GM18505 (cell line): ENCODE measurements around the gene TBX4.

Experiments used
- ATAC-seq: cut with Tn5 transposase; IDR thresholded peaks from one replicate; pipeline ENCODE4 v1.9.1; 2021; ENCODE audit not compliant: unreplicated experiment
- POLR2A ChIP-seq: IDR thresholded peaks from 4 replicates; pipeline ENCODE4 v1.6.1; 2011; ENCODE audit warnings: borderline replicate concordance; ENCODE audit not compliant: insufficient read depth, insufficient read length; ENCODE audit errors: extremely low read depth

The TBX4 gene

DNA sequence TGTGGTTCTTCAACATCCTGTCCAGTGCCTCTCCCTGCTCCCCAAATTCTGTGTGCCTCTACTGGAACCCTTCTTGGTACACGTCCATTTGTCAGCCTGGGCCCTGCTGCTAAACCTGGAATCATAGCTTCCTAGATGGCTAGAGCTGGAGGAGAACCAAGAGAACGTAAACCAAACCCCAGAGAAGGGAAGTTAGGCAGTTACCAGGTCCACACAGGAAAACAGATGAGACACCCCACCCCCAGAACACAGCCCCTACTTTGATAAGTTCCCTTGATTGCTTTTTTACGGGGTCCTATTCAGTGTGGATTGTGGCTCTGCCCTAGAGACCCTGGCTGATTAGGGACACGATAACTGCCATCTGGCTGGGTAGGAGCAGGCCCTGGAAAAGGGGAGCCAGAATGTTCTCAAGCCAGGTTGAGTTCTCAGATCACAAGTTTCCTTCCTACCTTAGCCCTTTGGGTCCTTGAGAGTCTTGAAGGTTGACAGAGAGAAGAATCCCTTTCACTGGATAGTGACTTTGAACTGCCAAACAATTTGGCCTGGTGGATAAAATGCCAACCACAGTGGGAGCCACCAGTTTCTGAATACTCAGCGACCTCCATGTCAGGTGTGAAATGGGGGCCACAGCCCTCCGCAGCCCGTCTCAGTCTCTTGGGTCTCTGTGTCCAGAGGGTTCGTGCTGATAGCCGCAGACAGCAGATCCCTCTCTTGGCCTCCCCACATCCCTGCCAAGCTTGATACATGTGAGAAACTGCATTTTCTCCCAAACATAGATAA is 7.9 kb downstream of the TBX4 start:
- no peak for TF ChIP-seq POLR2A
- no peak for ATAC-seq

DNA sequence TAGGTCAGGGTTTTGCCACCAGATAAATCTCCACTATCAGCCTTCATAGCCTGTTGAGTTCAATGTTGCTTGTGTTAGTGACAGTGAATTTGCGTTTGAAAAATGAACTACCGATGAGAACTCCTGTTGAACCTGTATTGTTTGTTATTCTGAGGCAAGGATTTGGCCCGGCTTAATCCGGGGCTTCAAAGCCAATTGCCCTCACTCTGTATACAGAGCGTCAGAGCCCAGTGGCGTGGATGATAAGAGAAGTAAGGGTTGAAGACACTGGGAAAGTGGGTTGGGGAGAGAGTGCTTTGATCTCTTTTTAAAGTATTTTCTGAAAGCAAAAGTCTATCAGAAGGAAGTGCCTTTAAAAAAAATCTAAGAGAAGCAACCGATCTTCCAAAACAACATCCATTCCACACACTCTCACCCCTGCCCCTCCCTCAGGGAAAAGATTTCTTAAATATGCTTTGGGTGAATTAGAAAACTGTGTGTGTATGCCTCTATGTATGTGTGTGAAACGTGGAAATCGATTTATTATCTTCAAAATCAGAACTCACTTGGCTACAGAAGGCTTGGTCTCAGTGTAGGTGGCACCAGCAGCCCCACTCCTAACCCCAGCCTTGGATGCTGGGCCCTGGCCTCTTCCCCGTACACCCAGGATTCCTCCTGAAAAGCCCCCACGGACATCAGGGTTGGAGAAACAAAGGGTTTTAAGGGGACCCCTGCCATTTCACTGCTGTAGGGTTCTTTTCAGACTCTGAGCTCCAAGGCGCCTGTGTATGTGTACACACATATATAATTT is 8.8 kb downstream of the TBX4 start:
- no peak for ATAC-seq
- no peak for TF ChIP-seq POLR2A

DNA sequence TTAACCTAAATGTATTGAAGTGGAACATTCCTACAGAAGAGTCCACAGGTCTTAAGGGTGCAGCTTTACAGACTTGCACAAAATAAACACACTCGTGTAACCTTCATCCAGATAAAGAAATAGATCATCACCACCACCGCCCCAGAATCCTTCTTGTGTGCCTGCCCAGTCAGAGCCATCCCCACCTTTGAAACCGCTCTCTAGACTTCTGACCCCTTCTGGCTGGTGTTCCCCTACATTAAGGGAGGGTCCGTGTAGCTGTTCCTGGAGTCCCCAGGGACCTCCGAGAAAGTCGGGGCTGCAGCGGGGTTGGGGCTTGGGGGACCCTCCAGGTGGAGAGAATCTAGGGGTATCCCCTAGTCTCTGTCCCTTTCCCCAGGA is 9.4 kb downstream of the TBX4 start:
- no peak for ATAC-seq
- no peak for TF ChIP-seq POLR2A

DNA sequence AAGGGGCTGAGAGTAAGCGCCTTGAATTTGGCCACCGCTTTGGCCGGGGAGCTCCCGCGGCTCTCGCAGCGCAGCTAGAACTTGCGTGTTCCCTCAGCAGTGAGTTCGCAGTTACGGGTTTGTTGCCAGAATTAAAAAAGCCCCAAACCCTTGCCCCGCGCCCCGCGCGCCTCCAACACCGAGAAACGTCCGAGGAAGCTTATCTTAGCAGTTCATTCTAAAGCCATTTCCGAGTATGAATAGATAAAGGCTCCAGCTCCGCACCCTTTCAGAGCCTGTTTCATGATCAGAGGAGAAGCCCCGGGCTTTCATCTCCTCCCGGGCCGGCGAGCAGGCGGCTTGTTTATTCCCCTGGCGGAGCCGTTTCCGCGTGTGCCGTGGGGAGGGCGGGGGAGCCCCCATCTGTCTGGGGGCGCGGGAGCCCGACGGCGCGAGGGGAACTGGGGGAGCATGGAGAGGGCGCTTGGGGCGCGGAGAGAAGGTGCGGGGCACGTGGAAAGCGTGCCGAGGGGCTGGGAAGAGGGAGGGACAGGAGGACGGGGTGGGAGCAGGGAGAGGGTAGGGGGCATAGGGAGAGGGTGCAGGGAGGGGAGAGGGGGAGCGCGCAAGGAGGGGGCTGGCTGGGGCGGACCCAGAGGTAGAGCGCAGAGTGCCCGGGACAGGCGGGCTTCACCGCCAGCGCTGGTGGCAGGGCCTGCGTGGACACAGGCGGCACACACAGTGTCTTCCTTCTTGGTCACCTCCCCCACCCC is 9.9 kb downstream of the TBX4 start:
- no peak for TF ChIP-seq POLR2A
- ATAC-seq = no peak

DNA sequence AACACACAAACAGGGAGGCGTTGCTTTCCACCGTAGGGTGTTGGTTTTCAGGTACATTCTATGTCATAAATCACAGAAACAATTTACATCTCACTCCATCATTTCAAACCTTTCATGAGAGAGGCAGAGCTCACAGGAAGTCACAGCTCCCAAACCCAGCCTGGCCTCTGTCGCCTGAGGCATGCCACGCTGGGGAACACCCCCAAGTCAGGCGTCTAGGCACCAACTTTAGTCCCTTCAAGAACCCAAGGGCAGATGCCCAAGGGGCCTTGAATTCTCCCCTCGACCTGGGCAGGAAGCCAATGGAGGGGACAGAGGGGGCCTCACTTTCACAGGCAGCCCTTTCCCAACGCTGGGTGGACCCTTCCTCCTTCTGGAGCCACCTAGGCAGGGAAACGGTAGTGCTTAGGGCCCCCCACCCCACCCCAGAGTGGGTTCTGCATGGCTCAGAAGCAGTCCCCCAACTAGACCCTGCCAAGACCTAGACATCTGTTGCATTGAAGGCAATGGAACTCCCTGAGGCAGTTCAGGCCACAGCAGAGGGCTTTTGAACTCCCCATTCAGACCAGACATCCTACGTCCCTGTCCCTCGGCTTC is 10.6 kb downstream of the TBX4 start:
- ATAC-seq = no peak
- TF ChIP-seq POLR2A = no peak

DNA sequence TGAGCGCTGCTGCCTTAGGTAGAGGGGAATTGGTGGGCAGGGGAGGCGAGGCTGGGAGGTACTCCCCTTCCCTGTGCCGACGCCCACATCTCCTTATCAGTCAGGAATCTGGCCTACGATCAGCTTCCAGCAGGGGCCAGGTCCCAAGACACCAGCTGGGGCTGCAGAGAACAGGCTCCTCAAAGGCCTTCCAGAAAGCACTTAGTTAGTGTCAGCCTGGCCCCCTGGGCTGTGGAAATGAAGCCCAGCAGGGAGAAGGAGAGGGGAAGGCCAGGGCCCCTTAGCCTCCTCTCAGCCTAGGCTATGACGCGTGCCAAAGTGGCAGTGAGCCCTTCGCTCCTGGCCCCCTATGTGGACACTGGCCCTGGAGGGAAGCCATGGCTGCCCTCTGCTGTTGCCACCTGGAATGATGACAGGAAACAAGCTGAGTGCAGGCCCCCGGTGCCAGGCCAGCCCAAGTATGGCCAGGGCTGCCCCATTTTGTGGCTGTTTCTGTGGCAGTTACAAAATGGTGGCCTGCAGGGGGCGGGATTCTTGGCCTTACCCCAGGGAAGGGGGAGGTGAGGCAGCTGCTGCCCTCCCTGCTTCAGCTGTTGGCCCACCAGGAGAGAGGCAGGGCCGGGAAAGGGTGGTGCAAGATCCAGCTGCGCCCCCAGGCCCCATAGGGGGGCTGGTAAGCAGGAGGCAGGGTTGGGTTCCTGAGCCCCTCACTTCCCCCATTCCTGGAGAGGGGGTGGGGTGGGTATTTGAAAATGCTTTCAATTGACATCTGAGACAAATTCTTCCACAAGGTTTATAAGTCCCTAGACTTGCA is 11.3 kb downstream of the TBX4 start:
- ATAC-seq = no peak
- no peak for TF ChIP-seq POLR2A

DNA sequence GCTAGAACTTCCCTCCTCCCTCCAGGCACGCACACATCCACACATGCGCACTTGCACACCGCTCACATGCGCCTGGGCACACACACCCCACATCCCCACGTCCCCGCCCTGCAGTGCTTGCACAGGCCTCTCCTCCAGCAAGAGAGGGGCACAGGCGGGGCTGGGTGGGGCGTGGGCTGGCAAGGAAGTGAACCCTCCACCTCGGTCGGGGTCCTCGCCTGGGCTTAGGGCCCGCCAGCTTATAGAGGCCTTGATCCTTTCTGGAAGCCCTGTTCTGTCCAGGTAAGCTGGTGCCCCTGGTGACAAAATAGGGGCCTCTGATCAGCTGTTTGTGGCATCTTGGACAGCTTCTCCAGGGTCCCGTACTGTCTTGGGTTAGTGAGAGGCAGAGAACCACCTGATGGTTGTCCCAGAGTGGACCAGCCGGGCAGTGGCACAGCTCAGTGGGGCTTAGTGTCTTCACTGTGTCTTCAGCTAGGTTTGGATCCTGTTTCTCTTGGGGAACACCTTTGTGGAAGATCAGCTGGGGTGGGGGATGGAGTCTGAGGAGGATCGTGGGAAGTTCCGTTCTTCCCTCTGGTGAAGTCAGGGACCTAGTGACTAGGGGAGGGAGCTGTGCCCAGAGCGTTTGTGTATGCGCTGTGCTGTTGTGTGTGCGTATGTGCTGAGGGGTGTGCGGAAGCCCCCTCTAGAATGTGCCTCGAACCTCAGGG is 12.1 kb downstream of the TBX4 start:
- no peak for TF ChIP-seq POLR2A
- no peak for ATAC-seq

DNA sequence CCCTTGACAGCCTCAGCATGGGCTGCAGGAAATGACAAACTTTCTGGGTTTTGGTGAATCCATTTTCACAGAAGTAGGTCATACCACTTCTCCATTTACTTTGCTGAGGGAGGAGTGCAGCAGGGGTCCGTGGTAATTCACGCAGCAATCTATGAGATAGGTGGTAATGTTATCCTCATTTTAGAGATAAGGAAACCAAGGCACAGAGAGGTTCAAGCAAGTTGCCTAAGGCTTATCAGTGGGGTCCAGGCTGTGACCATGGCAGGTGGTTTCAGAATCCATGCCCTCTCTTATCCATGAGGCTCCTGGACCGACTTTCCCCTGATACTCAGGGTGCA is 12.6 kb downstream of the TBX4 start:
- TF ChIP-seq POLR2A = no peak
- ATAC-seq = no peak

DNA sequence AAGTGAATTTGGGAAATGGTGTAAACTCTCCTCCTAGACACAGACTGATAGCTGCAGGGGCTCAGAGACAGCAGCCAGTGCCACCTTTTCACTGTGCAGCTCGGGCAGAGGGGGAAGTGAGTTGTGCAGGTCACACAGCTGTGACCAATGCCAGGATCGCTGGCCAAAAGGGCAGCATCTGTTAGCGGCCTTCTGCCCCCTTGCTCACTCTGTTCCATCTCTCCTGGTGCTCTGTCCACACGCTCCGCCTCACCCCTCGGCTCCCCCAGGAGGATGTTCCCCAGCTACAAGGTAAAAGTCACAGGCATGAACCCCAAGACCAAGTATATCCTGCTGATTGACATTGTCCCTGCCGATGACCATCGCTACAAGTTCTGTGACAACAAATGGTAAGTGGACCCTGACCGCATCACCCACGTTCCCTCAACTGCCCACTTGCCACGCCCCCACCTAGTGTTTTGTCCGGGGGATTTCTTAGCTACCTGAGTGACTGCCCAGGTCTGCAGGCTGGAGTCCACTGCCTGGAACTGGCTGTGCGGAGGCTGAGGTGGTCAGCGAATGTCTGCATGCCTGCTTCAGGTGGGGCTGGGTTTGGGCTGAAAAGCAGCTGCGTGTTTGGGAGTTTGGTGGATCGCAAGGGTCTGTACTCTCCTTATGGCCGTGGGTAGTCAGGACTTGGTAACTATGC is 13.5 kb downstream of the TBX4 start:
- no peak for ATAC-seq
- no peak for TF ChIP-seq POLR2A

DNA sequence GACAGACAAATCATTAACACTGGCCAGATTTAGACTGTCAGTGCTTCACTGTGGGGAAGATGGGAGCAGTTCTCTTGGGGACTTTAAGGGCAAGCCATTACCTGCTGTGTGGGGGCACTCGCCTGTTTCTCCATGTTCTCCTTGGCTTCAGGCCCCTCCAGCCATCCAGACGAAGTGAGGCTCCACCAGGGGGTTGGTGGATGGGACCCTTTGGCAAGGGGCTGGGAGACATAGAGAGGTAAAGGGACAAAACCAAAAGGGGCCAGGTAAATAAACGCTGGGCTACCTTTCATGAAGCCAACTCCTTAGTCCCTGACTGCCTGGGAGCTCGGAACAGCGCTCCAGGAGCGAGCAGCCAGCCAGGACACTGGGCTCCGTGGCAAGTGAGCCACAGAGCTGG is 14.0 kb downstream of the TBX4 start:
- no peak for TF ChIP-seq POLR2A
- no peak for ATAC-seq

DNA sequence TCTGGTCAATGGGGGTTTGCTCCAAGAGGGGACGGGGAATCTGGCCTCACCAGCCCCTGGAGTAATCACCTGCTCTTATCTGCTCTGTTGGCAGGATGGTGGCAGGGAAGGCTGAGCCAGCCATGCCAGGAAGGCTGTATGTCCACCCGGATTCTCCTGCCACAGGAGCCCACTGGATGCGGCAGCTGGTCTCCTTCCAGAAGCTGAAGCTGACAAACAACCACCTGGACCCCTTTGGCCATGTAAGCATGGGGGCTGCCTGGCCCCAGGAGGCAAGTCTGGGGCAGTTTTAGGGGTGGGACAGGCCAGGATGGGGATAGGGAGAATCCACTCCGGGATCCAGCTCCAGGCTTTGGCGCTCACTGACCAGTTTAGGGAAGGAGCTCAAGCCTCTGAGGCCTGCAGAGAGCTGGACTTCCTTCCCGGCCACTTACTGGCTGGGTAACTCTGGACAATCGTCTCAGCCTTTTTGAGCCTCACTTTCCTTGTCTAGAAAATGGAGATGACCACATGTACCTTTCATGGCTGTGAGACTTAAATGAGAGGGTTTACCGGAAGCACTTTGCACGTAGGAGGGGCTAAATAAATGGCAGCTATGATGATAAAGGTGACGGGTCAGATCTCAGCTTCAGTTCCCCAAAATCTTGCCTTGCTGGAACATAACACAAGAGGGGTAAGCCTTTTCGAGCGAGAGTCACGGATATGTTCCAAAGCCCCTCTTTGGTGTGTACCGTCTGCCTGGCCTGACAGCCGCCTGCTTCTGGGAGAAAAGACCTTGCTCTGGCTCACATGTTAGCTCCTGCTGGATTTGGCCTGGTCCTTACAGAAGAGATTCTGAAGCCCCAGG is 15.4 kb downstream of the TBX4 start:
- TF ChIP-seq POLR2A = no peak
- ATAC-seq = no peak

DNA sequence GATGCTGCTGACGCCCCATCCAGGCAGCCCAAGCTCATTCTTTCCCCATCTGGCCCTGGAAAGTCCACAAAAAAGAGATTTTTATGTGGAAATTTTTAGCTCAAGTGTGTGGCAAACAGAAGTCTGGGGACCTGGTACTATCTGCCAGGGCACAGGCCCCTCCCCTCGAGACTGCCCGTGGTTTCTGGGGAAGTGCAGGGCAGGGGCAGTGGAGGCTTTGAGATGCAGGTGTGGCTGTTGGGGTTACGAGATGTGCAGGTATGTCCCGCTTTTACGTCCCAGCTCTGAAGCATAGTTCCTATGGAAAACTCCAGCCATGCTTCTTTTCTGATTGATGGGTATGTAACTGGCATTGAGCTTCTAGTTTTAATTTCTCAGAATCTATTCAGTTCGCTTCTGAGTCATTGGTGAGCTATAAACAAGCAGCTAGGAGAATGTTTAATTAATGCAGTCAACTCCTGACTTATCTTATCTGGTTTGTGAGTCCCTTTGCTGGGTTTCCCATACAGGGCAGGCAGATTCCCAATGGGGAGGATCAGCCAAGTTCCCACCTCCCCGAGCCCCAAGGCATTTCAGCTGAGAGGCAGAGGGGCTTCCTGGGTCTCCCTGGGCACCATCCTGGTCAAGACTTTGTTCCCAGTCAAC is 16.2 kb downstream of the TBX4 start:
- TF ChIP-seq POLR2A = no peak
- ATAC-seq = no peak
